Natural killer cell (primary cell): Measurements from ENCODE around the gene TNXB. TPM values are rescaled to one million over a fixed set of nuclear protein-coding genes. Genes with fewer than 3 reads are reported as not detected.

Source experiments
- ATAC-seq, 3 donors: fragments of 150-1000 bp in 2 of 3; fragments of 200-7000 bp in 1 of 3; cut with Tn5 transposase; 1 replicate in 1 of 3; 2 replicates in 2 of 3; pipeline ENCODE4 v1.10.0; 2021; ENCODE audit warnings: mild to moderate bottlenecking in 2 of 3, moderate library complexity in 2 of 3
- DNase-seq, 2 donors: peaks; one replicate each; pipeline versions ENCODE4 v3.0.0 to v3.0.0-alpha.2; 2013 to 2021; ENCODE audit warnings: mixed read lengths in 1 of 2
- H3K27ac ChIP-seq: one replicate; pipeline ENCODE4 v1.5.1; 2013; ENCODE audit warnings: mild to moderate bottlenecking, low read length
- H3K27me3 ChIP-seq: one replicate; pipeline ENCODE4 v1.6.1; 2013; ENCODE audit warnings: low read length; ENCODE audit not compliant: control insufficient read depth, insufficient read depth
- H3K36me3 ChIP-seq: one replicate; pipeline ENCODE4 v1.6.1; 2013; ENCODE audit warnings: low read length; ENCODE audit not compliant: control insufficient read depth, insufficient read depth
- H3K4me1 ChIP-seq: one replicate; pipeline ENCODE4 v1.6.1; 2013; ENCODE audit warnings: low read length; ENCODE audit not compliant: control insufficient read depth, insufficient read depth
- H3K4me3 ChIP-seq: one replicate; pipeline ENCODE4 v1.5.1; 2013; ENCODE audit warnings: low read length
- H3K9me3 ChIP-seq: one replicate; pipeline ENCODE4 v1.6.1; 2013; ENCODE audit warnings: low read length; ENCODE audit not compliant: control insufficient read depth, insufficient read depth
- H3K27ac Mint-ChIP-seq, 2 donors: one replicate each; pipeline ENCODE4 v1.8.0; 2022; ENCODE audit warnings: mild to moderate bottlenecking in 2 of 2, mixed read lengths in 2 of 2, moderate library complexity in 1 of 2
- H3K27me3 Mint-ChIP-seq, 2 donors: one replicate each; pipeline ENCODE4 v1.8.0; 2022; ENCODE audit warnings: low read depth in 2 of 2, mixed read lengths in 2 of 2
- H3K36me3 Mint-ChIP-seq: one replicate; pipeline ENCODE4 v1.8.0; 2022; ENCODE audit warnings: mixed read lengths
- H3K4me1 Mint-ChIP-seq, 2 donors: one replicate each; pipeline ENCODE4 v1.8.0; 2022; ENCODE audit warnings: mixed read lengths in 2 of 2
- H3K4me3 Mint-ChIP-seq: one replicate; pipeline ENCODE4 v1.8.0; 2022; ENCODE audit warnings: mild to moderate bottlenecking, moderate library complexity, mixed read lengths
- H3K9me3 Mint-ChIP-seq, 2 donors: one replicate each; pipeline ENCODE4 v1.8.0; 2022; ENCODE audit warnings: mixed read lengths in 2 of 2
- WGBS: methylation state at CpG from one replicate; pipeline ENCODE4 v1.1.7; 2013; ENCODE audit warnings: missing lambda C conversion rate; ENCODE audit not compliant: insufficient coverage; 5-methylcytosine and 5-hydroxymethylcytosine counted together
- intact Hi-C: fragments of 100-400 bp; cut with micrococcal nuclease; formaldehyde crosslinking; loops from one replicate; pipeline ENCODE4 v1.14.2; 2022
- total RNA-seq, 4 donors: library from RNA; stranded (reverse); fragments of 120-200 nt in 1 of 4; gene quantifications; one replicate each; pipeline versions ENCODE4 v1.2.3 to v1.2.4, GENCODE V29; 2013 to 2022
- TF ChIP-seq, protein P1 (sequence below): fragments of 200-600 bp; IDR thresholded peaks from one replicate; pipeline ENCODE4 v1.8.0; 2022; ENCODE audit warnings: antibody characterized with exemption

Gene TNXB
- total RNA-seq, 3 donors from 2014 or later (not counting 1 experiment from before 2014, with no cell fraction given): 11.7 to 15.2 (median 13.5) TPM

DNA sequence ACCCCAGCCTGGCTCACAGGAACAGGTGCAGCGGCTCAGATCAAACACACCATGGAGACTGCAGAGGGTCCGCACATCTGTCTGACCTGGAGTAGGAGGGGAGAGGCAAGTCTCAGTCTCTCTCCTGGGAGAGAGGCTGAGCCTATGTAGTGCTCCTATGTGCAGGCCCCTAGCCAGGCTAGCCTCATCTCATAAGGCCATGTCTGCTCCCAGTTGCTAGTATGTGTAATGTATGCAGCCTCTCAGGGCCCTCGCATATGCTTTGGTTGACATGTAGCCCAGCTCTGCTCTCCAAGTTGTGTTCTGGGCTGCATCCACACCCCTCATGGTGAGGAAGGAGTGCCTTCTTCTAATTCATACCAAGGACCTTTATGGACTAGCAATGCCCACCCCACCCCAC lies 11.8 kb downstream of the TNXB start:
- H3K4me1 ChIP-seq: no peaks in the 10 kb centered on the region
- no peak overlapping the region for H3K4me3 ChIP-seq
- H3K36me3 Mint-ChIP-seq: no peaks in the 10 kb centered on the region
- peaks cover 11% of the 10 kb centered on the region for H3K27me3 ChIP-seq
- no peak for DNase-seq
- 91% methylated on average over 3 of the region's 3 CpGs for WGBS
- no peak overlapping the region for H3K27ac Mint-ChIP-seq
- H3K36me3 ChIP-seq: no peaks in the 10 kb centered on the region
- no peak for ATAC-seq
- no peak overlapping the region for H3K27ac ChIP-seq
- TF ChIP-seq, protein P1, sequence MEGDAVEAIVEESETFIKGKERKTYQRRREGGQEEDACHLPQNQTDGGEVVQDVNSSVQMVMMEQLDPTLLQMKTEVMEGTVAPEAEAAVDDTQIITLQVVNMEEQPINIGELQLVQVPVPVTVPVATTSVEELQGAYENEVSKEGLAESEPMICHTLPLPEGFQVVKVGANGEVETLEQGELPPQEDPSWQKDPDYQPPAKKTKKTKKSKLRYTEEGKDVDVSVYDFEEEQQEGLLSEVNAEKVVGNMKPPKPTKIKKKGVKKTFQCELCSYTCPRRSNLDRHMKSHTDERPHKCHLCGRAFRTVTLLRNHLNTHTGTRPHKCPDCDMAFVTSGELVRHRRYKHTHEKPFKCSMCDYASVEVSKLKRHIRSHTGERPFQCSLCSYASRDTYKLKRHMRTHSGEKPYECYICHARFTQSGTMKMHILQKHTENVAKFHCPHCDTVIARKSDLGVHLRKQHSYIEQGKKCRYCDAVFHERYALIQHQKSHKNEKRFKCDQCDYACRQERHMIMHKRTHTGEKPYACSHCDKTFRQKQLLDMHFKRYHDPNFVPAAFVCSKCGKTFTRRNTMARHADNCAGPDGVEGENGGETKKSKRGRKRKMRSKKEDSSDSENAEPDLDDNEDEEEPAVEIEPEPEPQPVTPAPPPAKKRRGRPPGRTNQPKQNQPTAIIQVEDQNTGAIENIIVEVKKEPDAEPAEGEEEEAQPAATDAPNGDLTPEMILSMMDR: no peak
- intact Hi-C loops: no loop called here
- no peaks in the 10 kb centered on the region for H3K9me3 ChIP-seq
- H3K4me1 Mint-ChIP-seq: peaks cover 0 to 4% of the 10 kb centered on the region in 2 donors
- no peaks in the 10 kb centered on the region for H3K9me3 Mint-ChIP-seq
- peaks cover 38 to 39% of the 10 kb centered on the region in 2 donors for H3K27me3 Mint-ChIP-seq
- H3K4me3 Mint-ChIP-seq: no peak overlapping the region

DNA sequence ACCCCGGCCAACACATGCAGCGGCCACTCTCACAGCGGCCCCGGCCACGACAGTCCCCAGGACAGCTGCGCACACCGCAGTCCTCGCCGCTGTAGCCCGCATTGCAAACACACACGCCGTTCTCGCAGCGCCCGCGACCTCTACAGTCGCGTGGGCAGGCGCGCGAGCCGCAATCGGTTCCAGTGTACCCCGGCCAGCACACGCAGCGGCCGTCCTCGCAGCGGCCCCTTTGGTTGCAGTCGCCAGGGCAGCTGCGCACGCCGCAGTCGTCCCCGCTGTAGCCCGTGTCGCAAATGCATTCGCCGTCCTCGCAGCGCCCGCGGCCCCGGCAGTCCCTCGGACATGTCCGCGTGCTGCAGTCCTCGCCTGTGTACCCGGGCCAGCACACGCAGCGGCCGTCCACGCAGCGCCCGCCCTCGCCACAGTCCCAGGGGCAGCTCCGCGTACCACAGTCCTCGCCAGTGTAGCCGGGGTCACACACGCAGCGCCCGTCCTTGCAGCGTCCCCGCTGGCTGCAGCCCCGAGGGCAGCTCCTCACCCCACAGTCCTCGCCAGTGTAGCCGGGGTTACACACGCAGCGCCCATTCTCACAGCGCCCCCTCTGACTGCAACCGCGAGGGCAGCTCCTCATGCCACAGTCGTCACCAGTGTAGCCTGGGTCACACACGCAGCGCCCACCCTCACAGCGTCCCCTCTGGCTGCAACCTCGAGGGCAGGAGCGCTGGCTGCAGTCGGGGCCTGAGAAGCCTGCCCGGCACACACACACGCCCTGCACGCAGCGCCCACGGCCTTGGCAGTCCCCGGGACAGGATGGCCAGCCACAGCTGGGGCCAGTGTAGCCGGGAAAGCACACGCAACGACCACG lies 12.5 kb downstream of the TNXB start:
- H3K27ac ChIP-seq: no peak overlapping the region
- H3K4me3 ChIP-seq: no peak overlapping the region
- Mint-ChIP-seq H3K4me3 (no peak overlapping the region), H3K9me3 (no peaks in the 10 kb centered on the region), H3K36me3 (no peaks in the 10 kb centered on the region), H3K4me1 (peaks cover 0 to 4% of the 10 kb centered on the region in 2 donors), H3K27ac (no peak overlapping the region), H3K27me3 (peaks cover 39 to 45% of the 10 kb centered on the region in 2 donors)
- H3K27me3 ChIP-seq: peaks cover 11% of the 10 kb centered on the region
- no peaks in the 10 kb centered on the region for H3K36me3 ChIP-seq
- TF ChIP-seq, protein P1: no peak
- intact Hi-C loops: no loop called here
- DNase-seq (no peak), ATAC-seq (peak in 1 of 3 donors; percentile 13)
- H3K4me1 ChIP-seq: no peaks in the 10 kb centered on the region
- no peaks in the 10 kb centered on the region for H3K9me3 ChIP-seq
- WGBS: 23% methylated on average over 90 of the region's 90 CpGs

DNA sequence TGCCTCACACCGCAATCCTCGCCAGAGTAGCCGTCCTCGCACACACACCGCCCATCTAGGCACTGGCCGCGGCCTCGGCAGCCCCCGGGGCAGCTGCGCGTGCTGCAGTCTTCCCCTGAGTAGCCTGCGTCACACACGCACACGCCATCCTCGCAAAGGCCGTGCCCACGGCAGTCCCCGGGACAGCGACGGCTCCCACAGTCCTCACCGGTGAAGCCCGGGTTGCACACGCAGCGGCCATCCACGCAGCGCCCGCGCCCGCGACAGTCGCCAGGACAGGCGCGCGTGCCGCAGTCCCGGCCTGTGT lies 13.1 kb downstream of the TNXB start:
- Histone ChIP-seq H3K27me3 (peaks cover 11% of the 10 kb centered on the region), H3K27ac (no peak overlapping the region), H3K4me1 (no peaks in the 10 kb centered on the region), H3K9me3 (no peaks in the 10 kb centered on the region), H3K36me3 (no peaks in the 10 kb centered on the region), H3K4me3 (no peak overlapping the region)
- Mint-ChIP-seq H3K27me3 (peaks cover 39 to 45% of the 10 kb centered on the region in 2 donors), H3K4me3 (no peak overlapping the region), H3K36me3 (no peaks in the 10 kb centered on the region), H3K9me3 (no peaks in the 10 kb centered on the region), H3K4me1 (peaks cover 0 to 4% of the 10 kb centered on the region in 2 donors), H3K27ac (no peak overlapping the region)
- WGBS: 37% methylated on average over 36 of the region's 36 CpGs
- DNase-seq: no peak
- TF ChIP-seq, protein P1: no peak
- intact Hi-C loops: no loop called here
- ATAC-seq: no peak
